Duodenal mucosa (tissue), 2 donors: Measurements from ENCODE around the gene LGALS7B.
"Not testable (repeated sequence)": the region's sequence is repeated elsewhere in the genome, so short reads cannot be mapped to it uniquely, and the experiment has no call there.

Experiments used
- H3K27ac ChIP-seq: one replicate; pipeline ENCODE4 v1.7.0; 2013; ENCODE audit warnings: low read depth, low read length
- H3K27me3 ChIP-seq, 2 donors: one replicate each; pipeline ENCODE4 v1.7.0; 2013; ENCODE audit warnings: low read length in 2 of 2, control low read depth in 1 of 2; ENCODE audit not compliant: insufficient read depth in 2 of 2, control insufficient read depth in 1 of 2
- H3K36me3 ChIP-seq, 2 donors: one replicate each; pipeline ENCODE4 v1.7.0; 2013; ENCODE audit warnings: low read length in 2 of 2, control low read depth in 1 of 2; ENCODE audit not compliant: insufficient read depth in 2 of 2, control insufficient read depth in 1 of 2
- H3K4me1 ChIP-seq, 2 donors: one replicate each; pipeline ENCODE4 v1.7.0; 2013; ENCODE audit warnings: low read length in 2 of 2, control low read depth in 1 of 2; ENCODE audit not compliant: insufficient read depth in 2 of 2, control insufficient read depth in 1 of 2
- H3K4me3 ChIP-seq, 2 donors: one replicate each; pipeline ENCODE4 v1.7.0; 2013; ENCODE audit warnings: low read length in 2 of 2, low read depth in 1 of 2
- H3K9ac ChIP-seq, 2 donors: one replicate each; pipeline ENCODE4 v1.7.0; 2013; ENCODE audit warnings: low read length in 2 of 2, low read depth in 1 of 2
- H3K9me3 ChIP-seq, 2 donors: one replicate each; pipeline ENCODE4 v1.7.0; 2013; ENCODE audit warnings: low read length in 2 of 2, control low read depth in 1 of 2; ENCODE audit not compliant: control insufficient read depth in 1 of 2

Gene LGALS7B

GRCh38 chr19:38808741-38809140, 19.7 kb downstream of the LGALS7B start:
- no peak overlapping the region for H3K27ac ChIP-seq
- no peaks in the 10 kb centered on the region for H3K27me3 ChIP-seq
- H3K4me1 ChIP-seq, result peaks cover 6 to 21% of the 10 kb centered on the region in 2 donors
- H3K4me3 ChIP-seq, result peak overlapping the region in 1 of 2 donors; percentile 36
- peaks cover 20 to 39% of the 10 kb centered on the region in 2 donors for H3K36me3 ChIP-seq
- H3K9me3 ChIP-seq, result no peaks in the 10 kb centered on the region
- H3K9ac ChIP-seq, result no peak overlapping the region

GRCh38 chr19:38809592-38810252, 20.7 kb downstream of the LGALS7B start:
- peaks cover 6 to 21% of the 10 kb centered on the region in 2 donors for H3K4me1 ChIP-seq
- H3K9me3 ChIP-seq, result no peaks in the 10 kb centered on the region
- H3K27me3 ChIP-seq, result no peaks in the 10 kb centered on the region
- H3K36me3 ChIP-seq, result peaks cover 10 to 31% of the 10 kb centered on the region in 2 donors
- peak overlapping the region in 1 of 2 donors; percentile 26 for H3K9ac ChIP-seq
- H3K4me3 ChIP-seq, result peak overlapping the region; percentile 26 to 50
- H3K27ac ChIP-seq, result no peak overlapping the region

- peak overlapping the region; percentile 89 to 96 for H3K9ac ChIP-seq
- peak overlapping the region; percentile 83 for H3K27ac ChIP-seq
- no peaks in the 10 kb centered on the region for H3K27me3 ChIP-seq
- peaks cover 23 to 37% of the 10 kb centered on the region in 2 donors for H3K36me3 ChIP-seq
- no peaks in the 10 kb centered on the region for H3K9me3 ChIP-seq
- H3K4me3 ChIP-seq, result peak overlapping the region; percentile 90 to 92
- H3K4me1 ChIP-seq, result peaks cover 24 to 32% of the 10 kb centered on the region in 2 donors
Observed at GRCh38 chr19:38812009-38812840, 23.2 kb downstream of the LGALS7B start.

- H3K9ac ChIP-seq, result peak within 1 kb of the TSS; percentile 89 to 96
- peak within 1 kb of the TSS; percentile 90 to 92 for H3K4me3 ChIP-seq
- H3K27ac ChIP-seq, result peak within 1 kb of the TSS; percentile 83
- peaks cover 30 to 36% of the 10 kb centered on the region in 2 donors for H3K4me1 ChIP-seq
- peaks cover 23 to 42% of the 10 kb centered on the region in 2 donors for H3K36me3 ChIP-seq
- H3K9me3 ChIP-seq, result no peaks in the 10 kb centered on the region
- H3K27me3 ChIP-seq, result no peaks in the 10 kb centered on the region
Observed at GRCh38 chr19:38812841-38813320, 23.9 kb downstream of the LGALS7B start, which contains the start of gene LGALS4. Gene LGALS4 (minus strand): TSS chr19:38812945. CDS start chr19:38812886, 59 bp downstream.

- Histone ChIP-seq H3K9ac (peak overlapping the region; percentile 47 to 61), H3K27ac (peak overlapping the region; percentile 53), H3K4me3 (peak overlapping the region; percentile 47 to 57), H3K36me3 (peaks cover 23 to 41% of the 10 kb centered on the region in 2 donors), H3K27me3 (no peaks in the 10 kb centered on the region), H3K4me1 (peaks cover 33 to 41% of the 10 kb centered on the region in 2 donors), H3K9me3 (no peaks in the 10 kb centered on the region)
Observed at GRCh38 chr19:38813323-38813722, 24.3 kb downstream of the LGALS7B start.

GRCh38 chr19:38813932-38814331, 24.9 kb downstream of the LGALS7B start:
- Histone ChIP-seq H3K36me3 (peaks cover 19 to 37% of the 10 kb centered on the region in 2 donors), H3K4me1 (peaks cover 38 to 42% of the 10 kb centered on the region in 2 donors), H3K27ac (peak overlapping the region; percentile 10)
- H3K9me3 ChIP-seq, H3K27me3 ChIP-seq, H3K4me3 ChIP-seq, H3K9ac ChIP-seq: not testable (repeated sequence)

GRCh38 chr19:38815059-38816001, 26.3 kb downstream of the LGALS7B start:
- Histone ChIP-seq H3K9ac (peak overlapping the region in 1 of 2 donors; percentile 28), H3K9me3 (no peaks in the 10 kb centered on the region), H3K27me3 (no peaks in the 10 kb centered on the region), H3K36me3 (peaks cover 19 to 31% of the 10 kb centered on the region in 2 donors), H3K4me1 (peaks cover 38 to 41% of the 10 kb centered on the region in 2 donors), H3K27ac (peak overlapping the region; percentile 61), H3K4me3 (no peak overlapping the region)

GRCh38 chr19:38816131-38816750, 27.2 kb downstream of the LGALS7B start:
- no peaks in the 10 kb centered on the region for H3K9me3 ChIP-seq
- H3K9ac ChIP-seq, result peak overlapping the region in 1 of 2 donors; percentile 28
- H3K27ac ChIP-seq, result no peak overlapping the region
- H3K36me3 ChIP-seq, result peaks cover 19 to 31% of the 10 kb centered on the region in 2 donors
- peaks cover 38 to 41% of the 10 kb centered on the region in 2 donors for H3K4me1 ChIP-seq
- H3K27me3 ChIP-seq, result no peaks in the 10 kb centered on the region
- H3K4me3 ChIP-seq, result no peak overlapping the region

- Histone ChIP-seq H3K4me1 (peaks cover 38 to 41% of the 10 kb centered on the region in 2 donors), H3K9me3 (no peaks in the 10 kb centered on the region), H3K36me3 (peaks cover 19 to 31% of the 10 kb centered on the region in 2 donors), H3K27ac (no peak overlapping the region), H3K27me3 (no peaks in the 10 kb centered on the region), H3K4me3 (no peak overlapping the region), H3K9ac (no peak overlapping the region)
Observed at GRCh38 chr19:38817081-38817480, 28.1 kb downstream of the LGALS7B start.
